Endodermal cell (in vitro differentiated cells): Measurements from ENCODE around the gene ALDH6A1. TPM values are rescaled to one million over a fixed set of nuclear protein-coding genes. Genes with fewer than 3 reads are reported as not detected.

ENCODE experiments used
- DNase-seq: peaks from one replicate; pipeline ENCODE4 v3.0.0-alpha.2; 2017
- H3K27ac ChIP-seq: 2 replicates; pipeline ENCODE4 v1.5.1; 2013; ENCODE audit warnings: mild to moderate bottlenecking, low read depth, low read length, moderate library complexity
- H3K27me3 ChIP-seq: 2 replicates; pipeline ENCODE4 v1.6.1; 2013; ENCODE audit warnings: mild to moderate bottlenecking, low read length, moderate library complexity; ENCODE audit not compliant: insufficient read depth, control insufficient read depth, poor library complexity, severe bottlenecking
- H3K36me3 ChIP-seq: 2 replicates; pipeline ENCODE4 v1.7.0; 2013; ENCODE audit warnings: mild to moderate bottlenecking, low read length, moderate library complexity; ENCODE audit not compliant: control insufficient read depth, insufficient read depth
- H3K4me1 ChIP-seq: one replicate; pipeline ENCODE4 v1.7.0; 2013; ENCODE audit warnings: low read length; ENCODE audit not compliant: control insufficient read depth, insufficient read depth
- H3K4me3 ChIP-seq: 2 replicates; pipeline ENCODE4 v1.5.1; 2013; ENCODE audit warnings: mild to moderate bottlenecking, low read length, moderate library complexity
- H3K9ac ChIP-seq: 2 replicates; pipeline ENCODE4 v1.6.1; 2013; ENCODE audit warnings: mild to moderate bottlenecking, low read length, moderate library complexity; ENCODE audit not compliant: poor library complexity, severe bottlenecking; ENCODE audit errors: extremely low read depth
- H3K9me3 ChIP-seq: 2 replicates; pipeline ENCODE4 v1.6.1; 2013; ENCODE audit warnings: mild to moderate bottlenecking, low read length, moderate library complexity; ENCODE audit not compliant: control insufficient read depth
- H3K27ac Mint-ChIP-seq: 2 replicates; pipeline ENCODE4 v1.8.0; 2020; ENCODE audit warnings: mixed read lengths
- H3K27me3 Mint-ChIP-seq: 2 replicates; pipeline ENCODE4 v1.8.0; 2021; ENCODE audit warnings: mild to moderate bottlenecking, mixed read lengths; ENCODE audit not compliant: insufficient read depth
- H3K36me3 Mint-ChIP-seq: 2 replicates; pipeline ENCODE4 v1.8.0; 2020; ENCODE audit warnings: low read depth, mixed read lengths
- H3K4me1 Mint-ChIP-seq: 2 replicates; pipeline ENCODE4 v1.8.0; 2020; ENCODE audit warnings: mixed read lengths
- H3K4me3 Mint-ChIP-seq: 2 replicates; pipeline ENCODE4 v1.8.0; 2020; ENCODE audit warnings: mild to moderate bottlenecking, moderate library complexity, mixed read lengths
- H3K9me3 Mint-ChIP-seq: 2 replicates; pipeline ENCODE4 v1.8.0; 2020; ENCODE audit warnings: mild to moderate bottlenecking, mixed read lengths
- WGBS, 2 experiments: methylation state at CpG; one replicate each; pipeline versions ENCODE4 v1.1.5 to v1.1.7; 2013; ENCODE audit warnings: missing lambda C conversion rate in 2 of 2, mixed read lengths in 1 of 2; ENCODE audit not compliant: insufficient coverage in 1 of 2, insufficient read length in 1 of 2; 5-methylcytosine and 5-hydroxymethylcytosine counted together
- total RNA-seq, 2 donors: library from RNA; stranded (reverse); fragmentation: NEBNext Ultra II Directional in 1 of 2; extraction: Animal tissue kit (Norgen Biotek cat#: 25700) in 1 of 2; gene quantifications; 2 replicates in 1 of 2; 3 replicates in 1 of 2; pipeline ENCODE4 v1.2.1, GENCODE V29; 2021
- TF ChIP-seq, protein P1 (sequence below): fragments of 200-600 bp; sonication (generic); conservative IDR thresholded peaks from 2 replicates; pipeline ENCODE4 v1.5.0; 2021; ENCODE audit warnings: antibody characterized with exemption, mild to moderate bottlenecking

ALDH6A1 gene
- total RNA-seq, 2 donors from 2014 or later: 62.0 to 66.2 TPM

DNA sequence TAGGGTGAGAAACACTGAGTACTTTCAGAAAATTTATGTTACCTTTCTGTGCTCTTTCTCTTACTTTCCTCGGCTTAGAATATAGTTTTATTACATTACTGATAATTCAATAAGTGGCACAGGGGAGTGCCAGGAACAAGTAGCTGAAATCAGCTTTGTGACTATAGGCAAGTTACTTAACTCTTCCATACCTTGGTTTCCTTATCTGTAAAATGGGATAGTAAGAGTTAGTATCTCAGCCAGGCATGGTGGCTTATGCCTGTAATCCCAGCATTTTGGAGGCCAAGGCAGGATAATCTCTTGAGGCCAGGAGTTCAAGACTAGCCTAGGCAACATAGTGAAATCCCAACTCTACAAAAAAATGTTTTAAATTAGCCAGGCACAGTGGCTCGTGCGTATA is 49.7 kb downstream of the ALDH6A1 start:
- no peaks in the 10 kb centered on the region for H3K4me1 Mint-ChIP-seq
- H3K27me3 Mint-ChIP-seq: no peaks in the 10 kb centered on the region
- no peaks in the 10 kb centered on the region for H3K9me3 ChIP-seq
- H3K9me3 Mint-ChIP-seq: no peaks in the 10 kb centered on the region
- no peak overlapping the region for H3K9ac ChIP-seq
- no peaks in the 10 kb centered on the region for H3K36me3 ChIP-seq
- H3K4me3 Mint-ChIP-seq: no peak overlapping the region
- H3K27ac Mint-ChIP-seq: no peak overlapping the region
- H3K36me3 Mint-ChIP-seq: no peaks in the 10 kb centered on the region
- TF ChIP-seq, protein P1, sequence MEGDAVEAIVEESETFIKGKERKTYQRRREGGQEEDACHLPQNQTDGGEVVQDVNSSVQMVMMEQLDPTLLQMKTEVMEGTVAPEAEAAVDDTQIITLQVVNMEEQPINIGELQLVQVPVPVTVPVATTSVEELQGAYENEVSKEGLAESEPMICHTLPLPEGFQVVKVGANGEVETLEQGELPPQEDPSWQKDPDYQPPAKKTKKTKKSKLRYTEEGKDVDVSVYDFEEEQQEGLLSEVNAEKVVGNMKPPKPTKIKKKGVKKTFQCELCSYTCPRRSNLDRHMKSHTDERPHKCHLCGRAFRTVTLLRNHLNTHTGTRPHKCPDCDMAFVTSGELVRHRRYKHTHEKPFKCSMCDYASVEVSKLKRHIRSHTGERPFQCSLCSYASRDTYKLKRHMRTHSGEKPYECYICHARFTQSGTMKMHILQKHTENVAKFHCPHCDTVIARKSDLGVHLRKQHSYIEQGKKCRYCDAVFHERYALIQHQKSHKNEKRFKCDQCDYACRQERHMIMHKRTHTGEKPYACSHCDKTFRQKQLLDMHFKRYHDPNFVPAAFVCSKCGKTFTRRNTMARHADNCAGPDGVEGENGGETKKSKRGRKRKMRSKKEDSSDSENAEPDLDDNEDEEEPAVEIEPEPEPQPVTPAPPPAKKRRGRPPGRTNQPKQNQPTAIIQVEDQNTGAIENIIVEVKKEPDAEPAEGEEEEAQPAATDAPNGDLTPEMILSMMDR: no peak
- no peak overlapping the region for H3K27ac ChIP-seq
- no peaks in the 10 kb centered on the region for H3K4me1 ChIP-seq
- WGBS, 2 experiments: 75 to 96% methylated on average over 2 of the region's 3 CpGs
- H3K4me3 ChIP-seq: no peak overlapping the region
- H3K27me3 ChIP-seq: no peaks in the 10 kb centered on the region
- no peak for DNase-seq

DNA sequence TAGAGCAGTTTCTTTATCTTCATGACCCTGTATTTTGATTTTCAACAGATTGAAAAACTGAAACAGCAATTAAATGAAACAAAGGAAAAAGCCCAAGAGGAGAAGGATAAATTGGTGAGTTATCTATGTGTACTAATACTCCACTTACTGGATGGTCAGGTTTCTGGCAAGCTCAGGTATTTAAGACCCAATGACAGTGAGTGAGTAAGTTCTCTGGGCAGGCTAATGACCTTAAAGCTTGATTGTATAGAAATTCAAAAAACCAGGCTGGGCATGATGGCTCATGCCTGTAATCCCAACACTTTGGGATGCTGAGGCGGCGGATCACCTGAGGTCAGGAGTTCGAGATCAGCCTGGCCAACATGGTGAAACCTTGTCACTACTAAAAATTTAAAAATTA is 55.1 kb downstream of the ALDH6A1 start:
- TF ChIP-seq, protein P1: no peak
- 97 to 100% methylated on average over 3 of the region's 3 CpGs for WGBS, 2 experiments
- DNase-seq: no peak
- Mint-ChIP-seq H3K36me3 (no peaks in the 10 kb centered on the region), H3K4me1 (no peaks in the 10 kb centered on the region), H3K27ac (no peak overlapping the region), H3K27me3 (no peaks in the 10 kb centered on the region), H3K9me3 (no peaks in the 10 kb centered on the region), H3K4me3 (no peak overlapping the region)
- H3K27me3 ChIP-seq: no peaks in the 10 kb centered on the region
- H3K27ac ChIP-seq: no peak overlapping the region
- H3K4me1 ChIP-seq: no peaks in the 10 kb centered on the region
- H3K9ac ChIP-seq: no peak overlapping the region
- H3K36me3 ChIP-seq: no peaks in the 10 kb centered on the region
- no peaks in the 10 kb centered on the region for H3K9me3 ChIP-seq
- no peak overlapping the region for H3K4me3 ChIP-seq

DNA sequence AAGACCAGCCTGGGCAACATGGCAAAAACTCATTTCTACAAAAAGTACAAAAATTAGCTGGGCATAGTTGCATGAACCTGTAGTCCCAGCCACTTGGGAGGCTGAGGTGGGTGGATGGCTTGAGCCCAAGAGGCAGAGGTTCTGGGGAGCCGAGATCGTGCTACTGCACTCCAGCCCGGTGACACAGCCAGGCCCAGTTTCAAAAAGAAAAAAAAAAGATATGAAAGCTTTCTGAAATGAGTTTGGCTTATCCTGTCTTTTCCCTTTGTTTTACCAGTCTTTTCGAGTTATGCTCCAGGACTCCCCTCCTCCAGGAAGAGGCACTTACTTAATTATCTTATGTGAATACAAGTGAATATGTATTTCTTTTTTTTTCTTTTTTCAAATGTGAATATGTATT is 61.9 kb downstream of the ALDH6A1 start:
- no peaks in the 10 kb centered on the region for H3K36me3 ChIP-seq
- H3K36me3 Mint-ChIP-seq: no peaks in the 10 kb centered on the region
- no peak overlapping the region for H3K4me3 Mint-ChIP-seq
- H3K9me3 ChIP-seq: no peaks in the 10 kb centered on the region
- H3K27me3 Mint-ChIP-seq: no peaks in the 10 kb centered on the region
- TF ChIP-seq, protein P1: no peak
- peaks cover 3% of the 10 kb centered on the region for H3K4me1 Mint-ChIP-seq
- DNase-seq: no peak
- H3K9ac ChIP-seq: no peak overlapping the region
- H3K9me3 Mint-ChIP-seq: no peaks in the 10 kb centered on the region
- H3K27ac ChIP-seq: no peak overlapping the region
- H3K27me3 ChIP-seq: no peaks in the 10 kb centered on the region
- no peaks in the 10 kb centered on the region for H3K4me1 ChIP-seq
- no peak overlapping the region for H3K27ac Mint-ChIP-seq
- 80 to 98% methylated on average over 1 to 3 of the region's 4 CpGs for WGBS, 2 experiments
- no peak overlapping the region for H3K4me3 ChIP-seq
